A549 treated with GW870086 at 1 μM for 4 hours (cell line): ENCODE measurements around the gene PDS5A. TPM values are rescaled to one million over a fixed set of nuclear protein-coding genes. Genes with fewer than 3 reads are reported as not detected.

ENCODE experiments used
- total RNA-seq: library from RNA; stranded (reverse); fragments of 200-300 nt; extraction: Qiagen RNA extraction; gene quantifications from 5 replicates; pipeline ENCODE4 v1.2.3, GENCODE V29; 2022; ENCODE audit warnings: low read depth

Gene PDS5A, protein sequence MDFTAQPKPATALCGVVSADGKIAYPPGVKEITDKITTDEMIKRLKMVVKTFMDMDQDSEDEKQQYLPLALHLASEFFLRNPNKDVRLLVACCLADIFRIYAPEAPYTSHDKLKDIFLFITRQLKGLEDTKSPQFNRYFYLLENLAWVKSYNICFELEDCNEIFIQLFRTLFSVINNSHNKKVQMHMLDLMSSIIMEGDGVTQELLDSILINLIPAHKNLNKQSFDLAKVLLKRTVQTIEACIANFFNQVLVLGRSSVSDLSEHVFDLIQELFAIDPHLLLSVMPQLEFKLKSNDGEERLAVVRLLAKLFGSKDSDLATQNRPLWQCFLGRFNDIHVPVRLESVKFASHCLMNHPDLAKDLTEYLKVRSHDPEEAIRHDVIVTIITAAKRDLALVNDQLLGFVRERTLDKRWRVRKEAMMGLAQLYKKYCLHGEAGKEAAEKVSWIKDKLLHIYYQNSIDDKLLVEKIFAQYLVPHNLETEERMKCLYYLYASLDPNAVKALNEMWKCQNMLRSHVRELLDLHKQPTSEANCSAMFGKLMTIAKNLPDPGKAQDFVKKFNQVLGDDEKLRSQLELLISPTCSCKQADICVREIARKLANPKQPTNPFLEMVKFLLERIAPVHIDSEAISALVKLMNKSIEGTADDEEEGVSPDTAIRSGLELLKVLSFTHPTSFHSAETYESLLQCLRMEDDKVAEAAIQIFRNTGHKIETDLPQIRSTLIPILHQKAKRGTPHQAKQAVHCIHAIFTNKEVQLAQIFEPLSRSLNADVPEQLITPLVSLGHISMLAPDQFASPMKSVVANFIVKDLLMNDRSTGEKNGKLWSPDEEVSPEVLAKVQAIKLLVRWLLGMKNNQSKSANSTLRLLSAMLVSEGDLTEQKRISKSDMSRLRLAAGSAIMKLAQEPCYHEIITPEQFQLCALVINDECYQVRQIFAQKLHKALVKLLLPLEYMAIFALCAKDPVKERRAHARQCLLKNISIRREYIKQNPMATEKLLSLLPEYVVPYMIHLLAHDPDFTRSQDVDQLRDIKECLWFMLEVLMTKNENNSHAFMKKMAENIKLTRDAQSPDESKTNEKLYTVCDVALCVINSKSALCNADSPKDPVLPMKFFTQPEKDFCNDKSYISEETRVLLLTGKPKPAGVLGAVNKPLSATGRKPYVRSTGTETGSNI (N-terminal part only)
- total RNA-seq, result 21.6 to 31.0 TPM (median 27.4 TPM) in 5 replicates

DNA sequence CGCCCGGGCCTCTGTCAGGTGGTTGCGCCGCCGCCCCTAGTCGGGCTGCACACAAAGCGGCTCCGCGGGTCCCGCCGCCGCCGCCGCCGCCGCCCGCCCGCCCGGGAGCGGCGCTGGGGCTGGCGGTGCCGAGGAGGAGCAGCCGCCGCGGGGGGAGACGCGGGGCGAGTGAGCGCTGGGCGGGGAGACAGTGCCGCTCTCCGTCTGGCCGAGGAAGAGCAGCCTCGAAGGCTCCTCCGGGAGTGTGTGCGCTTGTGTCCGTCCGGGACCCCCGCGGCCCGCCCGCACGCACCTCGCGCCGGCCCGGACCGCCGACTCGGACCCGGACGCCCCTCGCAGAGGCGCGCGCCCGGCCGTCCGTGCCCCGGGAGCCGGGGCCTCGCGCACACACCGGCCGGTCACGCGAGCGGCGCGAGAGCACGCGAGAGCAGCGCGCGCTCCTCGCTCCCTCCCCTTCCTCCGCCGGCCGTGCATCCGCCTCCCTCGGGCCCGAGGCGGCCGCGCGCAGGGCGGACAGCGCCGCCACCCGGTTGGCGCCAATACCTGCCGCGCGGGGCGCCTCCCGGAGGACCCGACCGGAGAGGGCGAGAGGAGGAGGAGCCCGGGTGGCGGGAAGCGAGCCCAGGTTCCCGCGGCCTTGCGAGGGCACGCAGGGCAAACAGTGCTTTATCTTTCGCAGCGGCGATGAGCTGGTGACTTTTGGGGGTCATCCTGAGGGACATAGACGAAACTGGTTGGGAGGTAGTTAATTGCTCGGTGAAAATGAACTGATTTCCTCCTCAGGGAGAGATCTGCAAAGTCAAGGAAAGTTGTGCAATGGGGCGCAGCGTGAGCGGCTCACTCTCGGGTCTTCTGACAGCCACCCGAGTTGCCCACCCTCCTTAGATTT is at the start of gene PDS5A:
TSS of gene PDS5A (minus strand) at position 423 of the 889 bp plus-strand sequence. CDS start 1,334 bp downstream, outside the sequence.

Other genes with a start within 250 kb of the PDS5A start
- gene N4BP2, start 78.9 kb upstream of the PDS5A start, total RNA-seq, result 1.5 to 3.4 TPM (median 2.9 TPM) in 5 replicates
- gene RHOH, start 219.1 kb upstream of the PDS5A start, total RNA-seq, result 0.11 to 0.16 TPM (median 0.12 TPM) in 4 of 5 replicates, not detected in the other